Activated CD8-positive, alpha-beta memory T cell treated with anti-CD3 and anti-CD28 coated beads, Interleukin-2, amount 50 U/mL, for 1 hour (primary cell): ENCODE data around the gene MRPS34.

ENCODE experiments used
- DNase-seq: peaks from one replicate; pipeline ENCODE4 v3.0.0-alpha.2; 2020; ENCODE audit errors: extremely low read depth

Gene MRPS34

GRCh38 chr16:1769402-1770300 lies 3.3 kb downstream of the MRPS34 start:
- no peak for DNase-seq

GRCh38 chr16:1768767-1769401 lies 4.0 kb downstream of the MRPS34 start:
- DNase-seq: no peak

- no peak for DNase-seq
Observed at GRCh38 chr16:1768061-1768766, 4.7 kb downstream of the MRPS34 start.

- no peak for DNase-seq
Observed at GRCh38 chr16:1767116-1767994, 5.6 kb downstream of the MRPS34 start.

- DNase-seq: no peak
Observed at GRCh38 chr16:1766701-1767100, 6.2 kb downstream of the MRPS34 start.

- no peak for DNase-seq
Observed at GRCh38 chr16:1766231-1766630, 6.7 kb downstream of the MRPS34 start.

- DNase-seq: no peak
Observed at GRCh38 chr16:1765826-1766225, 7.1 kb downstream of the MRPS34 start.

GRCh38 chr16:1764971-1765370 lies 8.0 kb downstream of the MRPS34 start:
- DNase-seq: no peak

- no peak for DNase-seq
Observed at GRCh38 chr16:1763521-1764511, 9.1 kb downstream of the MRPS34 start.

- no peak for DNase-seq
Observed at GRCh38 chr16:1762879-1763520, 9.9 kb downstream of the MRPS34 start.

- DNase-seq: no peak
Observed at GRCh38 chr16:1762196-1762878, 10.6 kb downstream of the MRPS34 start.

- DNase-seq: no peak
Observed at GRCh38 chr16:1761751-1762150, 11.2 kb downstream of the MRPS34 start.

- no peak for DNase-seq
Observed at GRCh38 chr16:1760911-1761310, 12.0 kb downstream of the MRPS34 start.

GRCh38 chr16:1759511-1759910 lies 13.4 kb downstream of the MRPS34 start:
- DNase-seq: no peak

- DNase-seq: no peak
Observed at GRCh38 chr16:1758923-1759322, 14.0 kb downstream of the MRPS34 start.

GRCh38 chr16:1757714-1758461 lies 15.0 kb downstream of the MRPS34 start:
- DNase-seq: no peak

GRCh38 chr16:1754204-1754603 lies 18.7 kb downstream of the MRPS34 start:
- DNase-seq: no peak

- no peak for DNase-seq
Observed at GRCh38 chr16:1752853-1753252, 20.1 kb downstream of the MRPS34 start.

- DNase-seq: no peak
Observed at GRCh38 chr16:1751946-1752345, 21.0 kb downstream of the MRPS34 start.
